HepG2 (cell line): Measurements from ENCODE around the gene RCC2. TPM values are rescaled to one million over a fixed set of nuclear protein-coding genes. Genes with fewer than 3 reads are reported as not detected.
A peak's percentile ranks its signal among the peaks of the same experiment; 100 is the strongest.

Experiments used
- FOXC1 ChIP-seq: sonication (generic); formaldehyde crosslinking; IDR thresholded peaks from 2 replicates; pipeline ENCODE4 v1.8.0; 2022; ENCODE audit warnings: mild to moderate bottlenecking, missing genetic modification reagents, borderline replicate concordance
- GATAD1 ChIP-seq: IDR thresholded peaks from 2 replicates; pipeline ENCODE4 v1.6.1; 2016; ENCODE audit warnings: missing genetic modification reagents, missing compliant biosample characterization
- HMGXB4 ChIP-seq, 2 experiments: sonication (generic) in 1 of 2; formaldehyde crosslinking in 1 of 2; IDR thresholded peaks; 2 replicates each; pipeline versions ENCODE4 v1.4.0 to v1.6.1; 2018 to 2020; ENCODE audit warnings: missing genetic modification reagents in 2 of 2, borderline replicate concordance in 1 of 2, low read depth in 1 of 2, mild to moderate bottlenecking in 1 of 2, missing biosample characterization in 1 of 2
- HOXA3 ChIP-seq: sonication (generic); formaldehyde crosslinking; IDR thresholded peaks from 2 replicates; pipeline ENCODE4 v1.5.0; 2020; ENCODE audit warnings: missing genetic modification reagents
- NRL ChIP-seq: sonication (generic); formaldehyde crosslinking; IDR thresholded peaks from 2 replicates; pipeline ENCODE4 v1.5.0; 2020; ENCODE audit warnings: missing genetic modification reagents, mild to moderate bottlenecking, moderate library complexity, borderline replicate concordance
- UBTF ChIP-seq: sonication (generic); formaldehyde crosslinking; IDR thresholded peaks from 2 replicates; pipeline ENCODE4 v1.4.0; 2020; ENCODE audit warnings: mild to moderate bottlenecking, missing genetic modification reagents
- ZGPAT ChIP-seq: IDR thresholded peaks from 2 replicates; pipeline ENCODE4 v1.6.1; 2016; ENCODE audit warnings: mild to moderate bottlenecking
- ZNF281 ChIP-seq: sonication (generic); formaldehyde crosslinking; IDR thresholded peaks from 2 replicates; pipeline ENCODE4 v1.4.0; 2020; ENCODE audit warnings: missing genetic modification reagents, borderline replicate concordance
- ZNF687 ChIP-seq: sonication (generic); formaldehyde crosslinking; IDR thresholded peaks from 2 replicates; pipeline ENCODE4 v1.5.1; 2020; ENCODE audit warnings: mild to moderate bottlenecking, missing genetic modification reagents, moderate library complexity
- ZNF770 ChIP-seq: sonication (generic); formaldehyde crosslinking; IDR thresholded peaks from 2 replicates; pipeline ENCODE4 v1.5.0; 2020; ENCODE audit warnings: mild to moderate bottlenecking, missing genetic modification reagents
- polyA plus RNA-seq, 8 experiments: library from polyadenylated mRNA; depleted of rRNA in 3 of 8; stranded (reverse) in 7 of 8; unstranded in 1 of 8; fragments of >200 nt; fragmentation: Illumina TruSeq in 4 of 8; extraction: Trizol in 4 of 8; gene quantifications; 2 replicates each; pipeline versions ENCODE4 v1.2.1 to v1.2.3, GENCODE V29; 2011 to 2016; ENCODE audit warnings: low read depth in 4 of 8, missing spikeins in 1 of 8, mixed read lengths in 1 of 8; ENCODE audit not compliant: insufficient read depth in 1 of 8
- total RNA-seq, 5 experiments: library from RNA; depleted of rRNA; stranded (reverse); fragments of >200 nt; fragmentation: Illumina TruSeq; extraction: Trizol; gene quantifications; 2 replicates each; pipeline ENCODE4 v1.2.3, GENCODE V29; 2016; ENCODE audit warnings: low read depth in 1 of 5

The RCC2 gene
- total and polyA plus RNA-seq, 2 of the 13 experiments (the other 11 are each of a cell fraction or from before 2014, with no cell fraction given) = 20.5 to 55.8 TPM

GRCh38 chr1:17438318-17439249 is 893 bp downstream of the RCC2 start (continued):
- peak; percentile 63 for TF ChIP-seq ZNF687 (CRISPR knock-in tag)
- 0 out of 2 replicates have a peak, but pooled peaks have one; percentile 39 for TF ChIP-seq GATAD1 (CRISPR knock-in tag)
- TF ChIP-seq NRL = peak; percentile 63; the same call in 1 of the 2 replicates
- peak; percentile 42 to 60; a peak in 2 of 4 replicates for TF ChIP-seq HMGXB4 (CRISPR knock-in tag; IDR thresholded peaks at IDR 0.05; ENCODE audit: borderline replicate concordance in 1 of 2, low read depth in 1 of 2)
- peak; percentile 19; the same call in 1 of the 2 replicates for TF ChIP-seq ZNF770 (CRISPR knock-in tag)
- peak; percentile 87 for TF ChIP-seq ZNF281
- peak; percentile 75; the same call in 1 of the 2 replicates for TF ChIP-seq UBTF (CRISPR knock-in tag)
- TF ChIP-seq FOXC1 (CRISPR knock-in tag) = peak; percentile 59; the same call in 1 of the 2 replicates
- peak; percentile 29; the same call in 1 of the 2 replicates for TF ChIP-seq HOXA3 (CRISPR knock-in tag)
- TF ChIP-seq ZGPAT (CRISPR knock-in tag) = peak; percentile 21; the same call in 1 of the 2 replicates
